ENCODE results near the gene GPHN.

The GPHN gene

GRCh38 chr14:67077921-67078320, 570.0 kb downstream of the GPHN start:
- no peaks in the 10 kb centered on the region for H3K9me3 ChIP-seq (ENCODE audit: control insufficient read depth, insufficient read depth, low read length)
- no CpG with 5 or more reads among the region's 3 CpGs for WGBS (ENCODE audit: insufficient coverage, insufficient read length)
- H3K36me3 ChIP-seq (ENCODE audit: control insufficient read depth, insufficient read depth, low read length) = no peaks in the 10 kb centered on the region
- DNase-seq (ENCODE audit: low read depth, low spot score) = no peak
- no peaks in the 10 kb centered on the region for H3K4me1 ChIP-seq (ENCODE audit: control insufficient read depth, insufficient read depth, low read length)
- no peak overlapping the region for H3K27ac ChIP-seq (ENCODE audit: low read length)
- no peak overlapping the region for H3K4me3 ChIP-seq (ENCODE audit: low read length)
- no peaks in the 10 kb centered on the region for H3K27me3 ChIP-seq (ENCODE audit: control insufficient read depth, insufficient read depth, low read length)

GRCh38 chr14:67079846-67080245, 571.9 kb downstream of the GPHN start:
- Histone ChIP-seq H3K27me3 (ENCODE audit: control insufficient read depth, insufficient read depth, low read length) (no peaks in the 10 kb centered on the region), H3K27ac (ENCODE audit: low read length) (no peak overlapping the region), H3K9me3 (ENCODE audit: control insufficient read depth, insufficient read depth, low read length) (no peaks in the 10 kb centered on the region), H3K4me1 (ENCODE audit: control insufficient read depth, insufficient read depth, low read length) (no peaks in the 10 kb centered on the region), H3K36me3 (ENCODE audit: control insufficient read depth, insufficient read depth, low read length) (no peaks in the 10 kb centered on the region), H3K4me3 (ENCODE audit: low read length) (no peak overlapping the region)
- no peak for DNase-seq (ENCODE audit: low read depth, low spot score)

GRCh38 chr14:67108230-67108629, 600.3 kb downstream of the GPHN start:
- Histone ChIP-seq H3K4me1 (ENCODE audit: control insufficient read depth, insufficient read depth, low read length) (no peaks in the 10 kb centered on the region), H3K4me3 (ENCODE audit: low read length) (no peak overlapping the region), H3K27me3 (ENCODE audit: control insufficient read depth, insufficient read depth, low read length) (no peaks in the 10 kb centered on the region; the same call in 1 of the 2 replicates), H3K9me3 (ENCODE audit: control insufficient read depth, insufficient read depth, low read length) (no peaks in the 10 kb centered on the region), H3K27ac (ENCODE audit: low read length) (no peak overlapping the region), H3K36me3 (ENCODE audit: control insufficient read depth, insufficient read depth, low read length) (no peaks in the 10 kb centered on the region)
- no peak for DNase-seq (ENCODE audit: low read depth, low spot score)
- WGBS (ENCODE audit: insufficient coverage, insufficient read length) = no CpG with 5 or more reads among the region's 1 CpG

- DNase-seq (ENCODE audit: low read depth, low spot score) = no peak
- Histone ChIP-seq H3K27ac (ENCODE audit: low read length) (no peak overlapping the region), H3K4me1 (ENCODE audit: control insufficient read depth, insufficient read depth, low read length) (no peaks in the 10 kb centered on the region), H3K27me3 (ENCODE audit: control insufficient read depth, insufficient read depth, low read length) (no peaks in the 10 kb centered on the region; the same call in 1 of the 2 replicates), H3K4me3 (ENCODE audit: low read length) (no peak overlapping the region), H3K9me3 (ENCODE audit: control insufficient read depth, insufficient read depth, low read length) (no peaks in the 10 kb centered on the region), H3K36me3 (ENCODE audit: control insufficient read depth, insufficient read depth, low read length) (no peaks in the 10 kb centered on the region)
- no CpG with 5 or more reads among the region's 1 CpG for WGBS (ENCODE audit: insufficient coverage, insufficient read length)
Measured at GRCh38 chr14:67111022-67111421, 603.1 kb downstream of the GPHN start.

GRCh38 chr14:67112344-67112743, 604.4 kb downstream of the GPHN start:
- DNase-seq (ENCODE audit: low read depth, low spot score) = no peak
- H3K4me3 ChIP-seq (ENCODE audit: low read length) = no peak overlapping the region
- no CpG with 5 or more reads among the region's 2 CpGs for WGBS (ENCODE audit: insufficient coverage, insufficient read length)

GRCh38 chr14:67127174-67127573, 619.2 kb downstream of the GPHN start:
- no peak for DNase-seq (ENCODE audit: low read depth, low spot score)
- 100% methylated on average over 1 of the region's 3 CpGs for WGBS (ENCODE audit: insufficient coverage, insufficient read length)
- Histone ChIP-seq H3K27ac (ENCODE audit: low read length) (no peak overlapping the region), H3K36me3 (ENCODE audit: control insufficient read depth, insufficient read depth, low read length) (no peaks in the 10 kb centered on the region), H3K27me3 (ENCODE audit: control insufficient read depth, insufficient read depth, low read length) (no peaks in the 10 kb centered on the region; the same call in 1 of the 2 replicates), H3K4me1 (ENCODE audit: control insufficient read depth, insufficient read depth, low read length) (no peaks in the 10 kb centered on the region), H3K9me3 (ENCODE audit: control insufficient read depth, insufficient read depth, low read length) (no peaks in the 10 kb centered on the region), H3K4me3 (ENCODE audit: low read length) (no peak overlapping the region)

More at GRCh38 chr14:67112344-67112743, 604.4 kb downstream of the GPHN start:
- H3K9me3 ChIP-seq (ENCODE audit: control insufficient read depth, insufficient read depth, low read length) = no peaks in the 10 kb centered on the region
- H3K27me3 ChIP-seq (ENCODE audit: control insufficient read depth, insufficient read depth, low read length) = no peaks in the 10 kb centered on the region; the same call in 1 of the 2 replicates
- no peaks in the 10 kb centered on the region for H3K36me3 ChIP-seq (ENCODE audit: control insufficient read depth, insufficient read depth, low read length)
- H3K27ac ChIP-seq (ENCODE audit: low read length) = no peak overlapping the region
- no peaks in the 10 kb centered on the region for H3K4me1 ChIP-seq (ENCODE audit: control insufficient read depth, insufficient read depth, low read length)

- Histone ChIP-seq H3K36me3 (ENCODE audit: control insufficient read depth, insufficient read depth, low read length) (no peaks in the 10 kb centered on the region), H3K4me1 (ENCODE audit: control insufficient read depth, insufficient read depth, low read length) (no peaks in the 10 kb centered on the region), H3K27ac (ENCODE audit: low read length) (no peak overlapping the region), H3K9me3 (ENCODE audit: control insufficient read depth, insufficient read depth, low read length) (no peaks in the 10 kb centered on the region), H3K4me3 (ENCODE audit: low read length) (no peak overlapping the region), H3K27me3 (ENCODE audit: control insufficient read depth, insufficient read depth, low read length) (no peaks in the 10 kb centered on the region; the same call in 1 of the 2 replicates)
- 100% methylated on average over 1 of the region's 2 CpGs for WGBS (ENCODE audit: insufficient coverage, insufficient read length)
- DNase-seq (ENCODE audit: low read depth, low spot score) = no peak
Measured at GRCh38 chr14:67129768-67130167, 621.8 kb downstream of the GPHN start.

GRCh38 chr14:67131691-67132090, 623.7 kb downstream of the GPHN start:
- no CpG with 5 or more reads among the region's 1 CpG for WGBS (ENCODE audit: insufficient coverage, insufficient read length)
- Histone ChIP-seq H3K27ac (ENCODE audit: low read length) (no peak overlapping the region), H3K27me3 (ENCODE audit: control insufficient read depth, insufficient read depth, low read length) (no peaks in the 10 kb centered on the region; the same call in 1 of the 2 replicates), H3K4me3 (ENCODE audit: low read length) (no peak overlapping the region), H3K36me3 (ENCODE audit: control insufficient read depth, insufficient read depth, low read length) (no peaks in the 10 kb centered on the region), H3K9me3 (ENCODE audit: control insufficient read depth, insufficient read depth, low read length) (no peaks in the 10 kb centered on the region), H3K4me1 (ENCODE audit: control insufficient read depth, insufficient read depth, low read length) (no peaks in the 10 kb centered on the region)
- DNase-seq (ENCODE audit: low read depth, low spot score) = no peak

- Histone ChIP-seq H3K27ac (ENCODE audit: low read length) (no peak overlapping the region), H3K4me3 (ENCODE audit: low read length) (no peak overlapping the region), H3K36me3 (ENCODE audit: control insufficient read depth, insufficient read depth, low read length) (no peaks in the 10 kb centered on the region), H3K9me3 (ENCODE audit: control insufficient read depth, insufficient read depth, low read length) (no peaks in the 10 kb centered on the region), H3K27me3 (ENCODE audit: control insufficient read depth, insufficient read depth, low read length) (no peaks in the 10 kb centered on the region; the same call in 1 of the 2 replicates), H3K4me1 (ENCODE audit: control insufficient read depth, insufficient read depth, low read length) (no peaks in the 10 kb centered on the region)
- DNase-seq (ENCODE audit: low read depth, low spot score) = no peak
Measured at GRCh38 chr14:67133144-67133543, 625.2 kb downstream of the GPHN start.

- no peak for DNase-seq (ENCODE audit: low read depth, low spot score)
- no peaks in the 10 kb centered on the region for H3K9me3 ChIP-seq (ENCODE audit: control insufficient read depth, insufficient read depth, low read length)
- no CpG with 5 or more reads among the region's 3 CpGs for WGBS (ENCODE audit: insufficient coverage, insufficient read length)
- no peaks in the 10 kb centered on the region for H3K36me3 ChIP-seq (ENCODE audit: control insufficient read depth, insufficient read depth, low read length)
- no peaks in the 10 kb centered on the region; the same call in 1 of the 2 replicates for H3K27me3 ChIP-seq (ENCODE audit: control insufficient read depth, insufficient read depth, low read length)
- no peaks in the 10 kb centered on the region for H3K4me1 ChIP-seq (ENCODE audit: control insufficient read depth, insufficient read depth, low read length)
- H3K27ac ChIP-seq (ENCODE audit: low read length) = no peak overlapping the region
- H3K4me3 ChIP-seq (ENCODE audit: low read length) = no peak overlapping the region
Measured at GRCh38 chr14:67133595-67134441, 625.9 kb downstream of the GPHN start.

All from iPS DF 6.9 (cell line).